Measurements from ENCODE around the gene DHRS12. TPM values are rescaled to one million over a fixed set of nuclear protein-coding genes. Genes with fewer than 3 reads are reported as not detected.

Gene DHRS12
- 3.9 and 5.8 TPM in 2 replicates for total RNA-seq (2014; rRNA removed; shearing (Covaris generic))
- polyA plus RNA-seq (2015; cell fraction: cytosol; rRNA removed): 5.8 and 10.3 TPM in 2 replicates
- 10.6 and 34.4 TPM in 2 replicates for polyA plus RNA-seq (2015; cell fraction: nucleus; rRNA removed)

- peak; percentile 81 for DNase-seq (ENCODE audit: low read depth, low spot score)
- in situ Hi-C loops (cut with HindIII; ENCODE audit: low pct_unique_long_range_greater_than_20kb, low sequenced_read_pairs): no loop called here
These were observed at the start of gene DHRS12 for GRCh38 chr13:51803422-51804294. DHRS12 (minus strand) TSS chr13:51804163; CDS start chr13:51799659, 4,504 bp downstream.

- in situ Hi-C loops (cut with HindIII; ENCODE audit: low pct_unique_long_range_greater_than_20kb, low sequenced_read_pairs): no loop called here
- peak; percentile 56 for DNase-seq (ENCODE audit: low read depth, low spot score)
These were observed 45.5 kb upstream of the DHRS12 start for GRCh38 chr13:51849145-51850101.

- DNase-seq (ENCODE audit: low read depth, low spot score): no peak
- in situ Hi-C loops (cut with HindIII; ENCODE audit: low pct_unique_long_range_greater_than_20kb, low sequenced_read_pairs): no loop called here
These were observed 44.7 kb upstream of the DHRS12 start for GRCh38 chr13:51848674-51849073.

GRCh38 chr13:51846756-51847155 lies 42.8 kb upstream of the DHRS12 start:
- DNase-seq (ENCODE audit: low read depth, low spot score): no peak
- in situ Hi-C loops (cut with HindIII; ENCODE audit: low pct_unique_long_range_greater_than_20kb, low sequenced_read_pairs): no loop called here

GRCh38 chr13:51845574-51846318 lies 41.8 kb upstream of the DHRS12 start:
- in situ Hi-C loops (cut with HindIII; ENCODE audit: low pct_unique_long_range_greater_than_20kb, low sequenced_read_pairs): no loop called here

GRCh38 chr13:51844862-51845573 lies 41.1 kb upstream of the DHRS12 start, which contains the start of gene TMEM272:
TMEM272 (minus strand) TSS chr13:51845177; CDS start chr13:51838530, 6,647 bp downstream.
- peak; percentile 78 for DNase-seq (ENCODE audit: low read depth, low spot score)
- in situ Hi-C loops (cut with HindIII; ENCODE audit: low pct_unique_long_range_greater_than_20kb, low sequenced_read_pairs): no loop called here

More at GRCh38 chr13:51845574-51846318, 41.8 kb upstream of the DHRS12 start:
- DNase-seq (ENCODE audit: low read depth, low spot score): no peak

GRCh38 chr13:51843529-51843928 lies 39.6 kb upstream of the DHRS12 start:
- DNase-seq (ENCODE audit: low read depth, low spot score): no peak
- in situ Hi-C loops (cut with HindIII; ENCODE audit: low pct_unique_long_range_greater_than_20kb, low sequenced_read_pairs): no loop called here

GRCh38 chr13:51841732-51842131 lies 37.8 kb upstream of the DHRS12 start:
- in situ Hi-C loops (cut with HindIII; ENCODE audit: low pct_unique_long_range_greater_than_20kb, low sequenced_read_pairs): no loop called here
- no peak for DNase-seq (ENCODE audit: low read depth, low spot score)

GRCh38 chr13:51840917-51841316 lies 37.0 kb upstream of the DHRS12 start:
- in situ Hi-C loops (cut with HindIII; ENCODE audit: low pct_unique_long_range_greater_than_20kb, low sequenced_read_pairs): no loop called here
- no peak for DNase-seq (ENCODE audit: low read depth, low spot score)

- no peak for DNase-seq (ENCODE audit: low read depth, low spot score)
- in situ Hi-C loops (cut with HindIII; ENCODE audit: low pct_unique_long_range_greater_than_20kb, low sequenced_read_pairs): no loop called here
These were observed 36.0 kb upstream of the DHRS12 start for GRCh38 chr13:51839711-51840540.

GRCh38 chr13:51838240-51838846 lies 34.4 kb upstream of the DHRS12 start:
- no peak for DNase-seq (ENCODE audit: low read depth, low spot score)
- in situ Hi-C loops (cut with HindIII; ENCODE audit: low pct_unique_long_range_greater_than_20kb, low sequenced_read_pairs): no loop called here

- no peak for DNase-seq (ENCODE audit: low read depth, low spot score)
- in situ Hi-C loops (cut with HindIII; ENCODE audit: low pct_unique_long_range_greater_than_20kb, low sequenced_read_pairs): no loop called here
These were observed 33.1 kb upstream of the DHRS12 start for GRCh38 chr13:51837016-51837415.

GRCh38 chr13:51834581-51835171 lies 30.7 kb upstream of the DHRS12 start:
- DNase-seq (ENCODE audit: low read depth, low spot score): no peak
- in situ Hi-C loops (cut with HindIII; ENCODE audit: low pct_unique_long_range_greater_than_20kb, low sequenced_read_pairs): no loop called here

- in situ Hi-C loops (cut with HindIII; ENCODE audit: low pct_unique_long_range_greater_than_20kb, low sequenced_read_pairs): no loop called here
- DNase-seq (ENCODE audit: low read depth, low spot score): no peak
These were observed 30.0 kb upstream of the DHRS12 start for GRCh38 chr13:51833980-51834379.

GRCh38 chr13:51832471-51833152 lies 28.6 kb upstream of the DHRS12 start:
- peak; percentile 85 for DNase-seq (ENCODE audit: low read depth, low spot score)
- in situ Hi-C loops (cut with HindIII; ENCODE audit: low pct_unique_long_range_greater_than_20kb, low sequenced_read_pairs): no loop called here

Measured in SK-MEL-5 (cell line).